HEK293 (cell line): Measurements from ENCODE around the gene EFCC1.

Experiments
- CTCF ChIP-seq: fragments of 450-650 bp; formaldehyde crosslinking; IDR thresholded peaks from 2 replicates; pipeline ENCODE4 v1.5.1; 2016; ENCODE audit warnings: missing biosample characterization, missing genetic modification characterization
- MYNN ChIP-seq: fragments of 450-650 bp; formaldehyde crosslinking; IDR thresholded peaks from 2 replicates; pipeline ENCODE4 v1.5.1; 2016; ENCODE audit warnings: missing biosample characterization, missing genetic modification characterization, borderline replicate concordance
- SP2 ChIP-seq: fragments of 450-650 bp; formaldehyde crosslinking; IDR thresholded peaks from 2 replicates; pipeline ENCODE4 v1.5.1; 2016; ENCODE audit warnings: missing biosample characterization, missing genetic modification characterization
- ZNF175 ChIP-seq: fragments of 450-650 bp; formaldehyde crosslinking; IDR thresholded peaks from 2 replicates; pipeline ENCODE4 v1.5.1; 2016; ENCODE audit warnings: missing biosample characterization, missing genetic modification characterization
- ZNF561 ChIP-seq: fragments of 450-650 bp; IDR thresholded peaks from 2 replicates; pipeline ENCODE4 v1.5.1; 2018; ENCODE audit warnings: missing biosample characterization, missing genetic modification characterization, borderline replicate concordance

GRCh38 chr3:129063091-129063640 lies 62.1 kb downstream of the EFCC1 start:
- TF ChIP-seq ZNF175 (tag by site-specific recombination) (no peak), MYNN (tag by site-specific recombination) (no peak), SP2 (tag by site-specific recombination) (no peak), CTCF (tag by site-specific recombination) (no peak), ZNF561 (no peak)
